ENCODE results near the gene TUBB1. TPM values are rescaled to one million over a fixed set of nuclear protein-coding genes. Genes with fewer than 3 reads are reported as not detected.
A peak's percentile ranks its signal among the peaks of the same experiment; 100 is the strongest.

The TUBB1 gene
- total and polyA plus RNA-seq, 3 donors from 2014 or later, result 0.25 to 1.3 (median 0.55) TPM

DNA sequence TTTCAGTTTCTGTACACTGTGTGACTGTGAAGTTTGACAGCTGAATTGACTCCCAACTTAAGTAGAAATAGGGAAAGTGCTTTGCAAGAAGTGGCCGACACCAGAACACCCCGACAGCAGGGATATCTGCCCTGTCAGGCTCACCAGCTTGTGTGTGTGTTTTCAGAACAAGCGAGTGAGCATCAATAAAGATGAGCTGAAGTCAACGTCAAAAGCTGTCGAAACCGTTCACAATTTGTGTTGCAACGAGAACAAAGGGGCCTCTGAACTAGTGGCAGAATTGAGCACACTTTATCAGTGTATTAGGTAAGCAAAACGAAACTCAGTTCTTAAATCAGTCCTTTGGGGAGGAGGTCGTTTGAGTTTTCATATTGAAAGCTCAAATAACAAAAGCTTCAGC lies 27.5 kb upstream of the TUBB1 start:
- H3K4me3 ChIP-seq, result no peak overlapping the region
- WGBS, 2 donors, result 68 to 75% methylated on average over 9 of the region's 9 CpGs
- intact Hi-C loops (cut with DNase I; ENCODE audit: low total_unique reads), result no loop called here

DNA sequence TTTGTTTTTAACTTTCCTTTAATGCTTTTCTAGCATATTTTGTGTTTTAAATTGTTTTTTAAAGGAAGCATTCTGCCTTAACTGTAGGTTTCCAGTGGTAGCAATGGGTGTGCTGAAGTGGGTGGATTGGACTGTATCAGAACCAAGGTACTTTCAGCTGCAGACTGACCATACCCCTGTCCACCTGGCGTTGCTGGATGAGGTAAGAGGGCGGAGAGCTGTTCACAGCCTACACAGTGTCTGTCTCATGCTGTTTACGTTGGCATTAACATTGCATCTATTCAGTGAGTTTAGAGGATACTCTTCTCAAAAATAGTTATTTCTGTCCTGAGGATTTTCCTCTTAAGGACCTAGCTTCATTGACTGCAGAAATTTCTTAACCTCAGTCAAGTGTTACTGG lies 26.3 kb upstream of the TUBB1 start:
- no peak overlapping the region for H3K27ac ChIP-seq
- TF ChIP-seq, protein P1, sequence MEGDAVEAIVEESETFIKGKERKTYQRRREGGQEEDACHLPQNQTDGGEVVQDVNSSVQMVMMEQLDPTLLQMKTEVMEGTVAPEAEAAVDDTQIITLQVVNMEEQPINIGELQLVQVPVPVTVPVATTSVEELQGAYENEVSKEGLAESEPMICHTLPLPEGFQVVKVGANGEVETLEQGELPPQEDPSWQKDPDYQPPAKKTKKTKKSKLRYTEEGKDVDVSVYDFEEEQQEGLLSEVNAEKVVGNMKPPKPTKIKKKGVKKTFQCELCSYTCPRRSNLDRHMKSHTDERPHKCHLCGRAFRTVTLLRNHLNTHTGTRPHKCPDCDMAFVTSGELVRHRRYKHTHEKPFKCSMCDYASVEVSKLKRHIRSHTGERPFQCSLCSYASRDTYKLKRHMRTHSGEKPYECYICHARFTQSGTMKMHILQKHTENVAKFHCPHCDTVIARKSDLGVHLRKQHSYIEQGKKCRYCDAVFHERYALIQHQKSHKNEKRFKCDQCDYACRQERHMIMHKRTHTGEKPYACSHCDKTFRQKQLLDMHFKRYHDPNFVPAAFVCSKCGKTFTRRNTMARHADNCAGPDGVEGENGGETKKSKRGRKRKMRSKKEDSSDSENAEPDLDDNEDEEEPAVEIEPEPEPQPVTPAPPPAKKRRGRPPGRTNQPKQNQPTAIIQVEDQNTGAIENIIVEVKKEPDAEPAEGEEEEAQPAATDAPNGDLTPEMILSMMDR (IDR thresholded peaks at IDR 0.05), result no peak
- TF ChIP-seq POLR2A (IDR thresholded peaks at IDR 0.05), result no peak
- 90 to 95% methylated on average over 3 of the region's 3 CpGs for WGBS, 2 donors
- H3K4me1 ChIP-seq, result no peaks in the 10 kb centered on the region
- no peaks in the 10 kb centered on the region for H3K9me3 ChIP-seq
- no peak overlapping the region for H3K4me3 ChIP-seq
- intact Hi-C loops (cut with DNase I; ENCODE audit: low total_unique reads), result no loop called here
- no peaks in the 10 kb centered on the region for H3K27me3 ChIP-seq
- DNase-seq, result no peak
- no peaks in the 10 kb centered on the region for H3K36me3 ChIP-seq (ENCODE audit: low read depth, missing control alignments)

More for the DNA sequence above, 27.5 kb upstream of the TUBB1 start:
- no peaks in the 10 kb centered on the region for H3K27me3 ChIP-seq
- DNase-seq, result peak; percentile 47
- H3K4me1 ChIP-seq, result no peaks in the 10 kb centered on the region
- TF ChIP-seq POLR2A (IDR thresholded peaks at IDR 0.05), result no peak
- TF ChIP-seq, protein P1 (IDR thresholded peaks at IDR 0.05), result no peak
- peak overlapping the region in 1 of 2 donors; percentile 10 for H3K27ac ChIP-seq
- H3K36me3 ChIP-seq (ENCODE audit: low read depth, missing control alignments), result no peaks in the 10 kb centered on the region
- H3K9me3 ChIP-seq, result no peaks in the 10 kb centered on the region

DNA sequence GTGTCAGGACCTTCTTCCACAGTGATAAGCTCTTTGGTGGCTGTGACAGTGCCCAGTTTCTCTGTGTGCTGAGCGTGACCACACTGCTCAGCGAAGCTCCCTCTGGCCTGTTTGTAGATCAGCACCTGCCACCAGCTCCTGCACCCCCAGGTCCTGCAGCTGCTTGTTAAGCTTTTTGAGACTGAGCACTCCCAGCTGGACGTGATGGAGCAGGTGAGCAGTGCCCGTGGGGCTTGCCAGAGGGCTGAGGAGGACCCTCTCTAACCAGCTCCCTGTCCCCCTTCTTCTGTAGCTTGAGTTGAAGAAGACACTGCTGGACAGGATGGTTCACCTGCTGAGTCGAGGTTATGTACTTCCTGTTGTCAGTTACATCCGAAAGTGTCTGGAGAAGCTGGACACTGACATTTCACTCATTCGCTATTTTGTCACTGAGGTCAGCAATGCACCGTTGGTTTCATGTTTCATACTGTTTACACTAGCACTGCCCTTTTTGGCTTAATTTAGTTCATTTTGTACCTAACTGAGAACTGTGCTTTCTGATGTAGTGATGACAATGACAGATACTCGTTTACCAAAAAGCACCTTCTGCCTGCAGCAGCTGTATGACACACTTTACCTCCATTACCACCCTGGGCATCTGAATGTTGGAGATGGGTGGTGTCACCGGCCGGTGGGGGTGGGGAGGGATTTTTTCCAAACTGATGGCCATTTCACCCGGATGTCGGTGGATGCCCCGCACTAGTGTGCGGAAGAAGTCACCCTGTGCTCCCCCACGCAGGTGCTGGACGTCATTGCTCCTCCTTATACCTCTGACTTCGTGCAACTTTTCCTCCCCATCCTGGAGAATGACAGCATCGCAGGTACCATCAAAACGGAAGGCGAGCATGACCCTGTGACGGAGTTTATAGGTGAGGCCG lies 25.6 kb upstream of the TUBB1 start:
- WGBS, 2 donors, result 87 to 91% methylated on average over 23 of the region's 23 CpGs
- no peak overlapping the region for H3K4me3 ChIP-seq
- H3K27me3 ChIP-seq, result no peaks in the 10 kb centered on the region
- H3K27ac ChIP-seq, result no peak overlapping the region
- H3K9me3 ChIP-seq, result no peaks in the 10 kb centered on the region
- H3K4me1 ChIP-seq, result no peaks in the 10 kb centered on the region
- no peak for DNase-seq
- H3K36me3 ChIP-seq (ENCODE audit: low read depth, missing control alignments), result no peaks in the 10 kb centered on the region
- intact Hi-C loops (cut with DNase I; ENCODE audit: low total_unique reads), result no loop called here
- TF ChIP-seq, protein P1 (IDR thresholded peaks at IDR 0.05), result no peak
- no peak for TF ChIP-seq POLR2A (IDR thresholded peaks at IDR 0.05)

DNA sequence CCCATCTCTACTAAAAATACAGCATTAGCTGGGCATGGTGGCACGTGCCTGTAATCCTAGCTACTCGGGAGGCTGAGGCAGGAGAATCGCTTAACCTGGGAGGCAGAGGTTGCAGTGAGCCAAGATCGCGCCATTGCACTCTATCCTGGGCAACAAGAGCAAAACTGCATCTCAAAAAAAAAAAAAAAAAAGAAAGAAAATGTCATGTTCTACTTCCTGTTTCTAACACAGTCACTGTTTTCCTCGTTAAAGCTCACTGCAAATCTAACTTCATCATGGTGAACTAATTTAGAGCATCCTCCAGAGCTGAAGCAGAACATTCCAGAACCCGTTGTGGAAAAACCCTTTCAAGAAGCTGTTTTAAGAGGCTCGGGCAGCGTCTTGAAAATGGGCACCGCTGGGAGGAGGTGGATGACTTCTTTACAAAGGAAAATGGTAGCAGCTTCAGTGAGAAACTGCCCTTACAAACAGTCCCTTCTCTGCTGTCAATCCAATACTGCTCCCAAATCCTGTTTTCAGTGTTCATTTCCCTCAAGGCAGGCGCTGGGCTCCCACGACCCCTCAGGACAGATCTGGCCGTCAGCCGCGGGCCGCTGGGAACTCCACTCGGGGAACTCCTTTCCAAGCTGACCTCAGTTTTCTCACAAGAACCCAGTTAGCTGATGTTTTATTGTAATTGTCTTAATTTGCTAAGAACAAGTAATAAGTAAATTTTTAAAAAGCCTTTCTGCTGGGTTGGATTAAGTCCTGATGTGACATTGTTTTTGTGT lies 24.7 kb upstream of the TUBB1 start:
- WGBS, 2 donors, result 82 to 88% methylated on average over 17 of the region's 17 CpGs
- Histone ChIP-seq H3K36me3 (ENCODE audit: low read depth, missing control alignments) (no peaks in the 10 kb centered on the region), H3K9me3 (no peaks in the 10 kb centered on the region), H3K27me3 (no peaks in the 10 kb centered on the region), H3K4me3 (no peak overlapping the region), H3K27ac (no peak overlapping the region), H3K4me1 (no peaks in the 10 kb centered on the region)
- intact Hi-C loops (cut with DNase I; ENCODE audit: low total_unique reads), result no loop called here
- no peak for TF ChIP-seq POLR2A (IDR thresholded peaks at IDR 0.05)
- TF ChIP-seq, protein P1 (IDR thresholded peaks at IDR 0.05), result no peak
- DNase-seq, result no peak

Data from testis (tissue), 3 donors.